ENCODE results near the gene MATN1.

Gene MATN1

DNA sequence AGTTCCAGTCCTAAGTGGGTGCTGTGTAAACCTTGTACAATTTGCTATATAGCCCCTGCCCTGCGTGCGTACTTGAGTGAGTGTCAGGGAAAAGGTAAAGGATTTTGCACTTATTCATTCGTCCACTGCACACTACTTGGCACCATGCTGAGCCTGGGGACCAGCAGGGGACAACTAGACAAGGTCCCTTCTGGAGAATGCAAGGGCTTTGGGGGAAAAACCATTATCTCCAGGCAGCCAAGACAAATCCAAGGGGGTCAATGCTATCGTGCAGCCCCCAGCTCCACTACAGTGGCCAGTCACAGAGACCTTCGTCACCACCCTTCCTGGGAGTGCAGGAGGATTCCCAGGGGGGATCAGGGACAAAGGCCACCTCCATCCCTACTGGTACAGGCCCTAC is 39.7 kb downstream of the MATN1 start:
- DNase-seq (ENCODE audit: low read depth, low spot score): no peak

DNA sequence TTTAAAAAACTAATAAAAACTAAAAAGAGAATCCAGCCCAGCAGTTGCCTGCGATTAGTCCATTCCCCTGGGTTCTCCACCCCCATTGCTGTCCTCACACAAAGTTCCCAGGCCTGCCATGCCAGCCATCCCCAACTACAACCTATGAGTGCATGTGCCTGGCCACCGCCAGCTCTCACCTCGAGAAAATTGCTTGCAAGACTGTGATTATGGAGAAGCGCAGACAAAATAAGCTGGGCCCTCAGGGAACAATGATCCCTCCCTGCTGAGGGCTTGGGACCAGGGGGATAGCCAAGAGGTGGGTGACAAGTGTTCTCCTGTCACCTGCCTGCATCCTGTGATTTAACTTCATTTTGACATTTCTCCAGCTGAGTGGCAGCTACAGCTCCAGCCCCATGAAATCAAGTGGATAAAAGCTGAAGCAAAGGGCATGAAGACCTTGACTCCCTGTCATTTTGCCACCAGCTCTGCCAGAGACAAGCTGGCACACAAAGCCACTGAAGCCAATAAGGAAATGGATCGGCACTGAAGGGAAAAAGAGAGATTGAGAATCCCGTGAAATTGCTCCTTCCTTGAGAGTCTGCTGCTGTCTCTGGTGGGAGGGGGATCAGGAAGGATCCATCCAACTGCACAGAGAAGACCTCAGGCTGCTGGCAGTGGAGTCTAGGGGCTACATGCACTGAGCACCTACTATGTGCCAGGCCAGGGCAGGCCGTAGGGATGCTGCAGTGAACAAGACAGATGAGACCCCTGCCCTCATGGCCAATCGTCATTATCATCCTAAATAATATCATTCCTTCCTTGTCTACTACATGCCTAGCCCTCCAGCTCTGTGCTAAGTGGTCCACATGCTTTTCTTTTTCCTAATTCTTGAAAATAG is 40.7 kb downstream of the MATN1 start:
- no peak for DNase-seq (ENCODE audit: low read depth, low spot score)

DNA sequence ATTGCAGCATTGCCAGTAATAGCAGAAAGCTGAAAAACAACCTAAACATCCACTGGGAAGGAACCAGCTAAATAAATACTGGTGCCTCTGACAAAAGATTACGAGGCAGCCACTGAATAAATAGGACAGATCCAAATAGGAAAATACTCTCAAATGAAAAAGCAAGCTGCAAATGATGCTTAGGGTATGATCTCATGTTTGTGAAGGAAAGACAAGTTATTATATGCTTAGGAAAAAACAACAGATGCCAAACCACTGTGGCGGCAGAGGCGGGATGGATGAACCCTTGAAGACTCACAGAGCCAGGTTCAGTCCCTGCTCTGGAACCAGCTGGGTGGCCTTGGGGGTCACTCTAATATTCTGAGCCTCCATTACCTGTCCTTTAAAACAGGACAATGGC is 41.6 kb downstream of the MATN1 start:
- DNase-seq (ENCODE audit: low read depth, low spot score): no peak

DNA sequence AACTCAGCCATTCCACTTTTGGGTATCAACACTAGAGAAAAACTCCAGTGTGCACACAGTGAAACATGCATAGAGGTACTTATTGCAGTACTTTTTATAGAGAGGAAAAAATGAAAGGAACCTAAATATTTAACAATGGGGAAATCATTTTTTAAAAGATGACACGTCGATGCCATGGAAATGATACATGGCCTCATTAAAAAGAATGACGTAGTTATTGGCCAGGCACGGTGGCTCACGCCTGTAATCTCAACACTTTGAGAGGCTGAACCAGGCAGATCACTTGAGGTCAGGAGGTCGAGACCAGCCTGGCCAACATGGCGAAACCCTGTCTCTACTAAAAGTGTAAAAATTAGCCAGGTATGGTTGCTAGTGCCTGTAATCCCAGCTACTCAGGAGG is 42.5 kb downstream of the MATN1 start:
- DNase-seq (ENCODE audit: low read depth, low spot score): no peak

DNA sequence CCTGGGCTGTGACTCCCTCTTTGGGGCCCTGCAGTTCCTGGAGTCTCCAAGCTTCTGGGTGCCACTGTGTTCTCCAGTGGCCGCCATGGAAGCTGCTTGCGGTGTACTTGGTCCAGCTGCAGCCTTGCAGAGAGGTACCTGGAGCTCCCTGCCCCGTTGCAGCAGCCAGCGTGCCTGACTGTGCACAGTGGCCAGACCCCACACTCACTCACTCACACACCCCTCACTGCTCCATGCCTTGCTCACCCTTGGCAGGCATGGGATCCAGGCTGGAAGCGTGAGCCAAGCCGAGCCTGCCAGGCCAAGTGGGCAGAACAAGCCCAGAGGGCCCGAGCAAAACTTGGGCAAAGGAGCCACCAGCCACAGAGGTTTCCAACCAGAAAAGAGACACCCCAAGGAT is 43.0 kb downstream of the MATN1 start:
- DNase-seq (ENCODE audit: low read depth, low spot score): no peak

DNA sequence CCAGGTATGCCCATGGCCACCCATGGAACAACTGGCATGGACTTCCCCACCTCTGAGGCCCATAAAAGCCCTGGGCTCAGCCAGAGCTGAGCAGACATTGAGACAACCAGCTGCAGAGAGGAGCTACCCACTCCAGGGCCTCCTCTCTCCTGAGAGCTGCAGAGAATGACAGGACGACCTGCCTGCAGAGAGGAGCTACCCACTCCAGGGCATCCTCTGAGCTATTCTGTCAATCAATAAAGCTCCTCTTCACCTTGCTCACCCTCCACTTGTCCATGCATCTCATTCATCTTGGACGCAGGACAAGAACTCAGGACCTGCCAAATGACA is 43.4 kb downstream of the MATN1 start:
- DNase-seq (ENCODE audit: low read depth, low spot score): no peak

DNA sequence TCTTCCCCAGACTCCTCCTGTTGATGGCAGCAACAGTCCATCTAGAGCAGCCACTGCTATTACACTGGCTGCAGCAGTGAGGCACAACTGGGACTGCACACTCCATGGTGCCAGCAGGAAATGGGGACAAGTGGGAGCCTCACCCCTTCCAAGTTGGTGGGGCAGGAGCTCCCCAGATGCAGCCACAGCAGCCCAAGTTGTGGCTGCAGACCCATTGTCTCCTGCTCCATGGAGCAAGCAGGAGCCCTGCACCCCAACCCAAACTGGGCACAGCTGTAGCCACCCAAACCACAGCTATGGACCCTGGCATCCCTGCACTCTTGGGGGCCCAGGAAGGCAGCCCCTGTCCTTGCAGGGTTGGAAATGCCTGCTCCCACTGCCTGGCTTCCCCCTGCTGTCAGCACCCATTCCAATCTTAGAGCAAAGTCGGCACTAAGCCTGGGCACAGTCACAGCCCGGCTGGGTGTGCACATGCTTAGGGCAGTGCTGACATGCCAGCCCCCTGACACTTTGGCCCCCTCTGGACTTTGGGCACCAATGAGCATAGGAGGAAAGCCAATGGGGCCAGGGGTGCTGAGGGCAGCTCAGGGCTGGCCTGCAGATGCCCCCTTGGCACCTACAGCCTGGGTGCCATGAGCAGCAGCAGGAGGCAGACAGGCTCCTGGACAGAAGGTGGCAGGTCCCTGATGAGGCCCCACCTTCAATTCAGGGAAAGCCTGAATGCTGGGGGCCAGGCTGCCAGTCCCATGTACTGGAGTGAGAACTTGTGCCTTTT is 44.0 kb downstream of the MATN1 start:
- no peak for DNase-seq (ENCODE audit: low read depth, low spot score)

DNA sequence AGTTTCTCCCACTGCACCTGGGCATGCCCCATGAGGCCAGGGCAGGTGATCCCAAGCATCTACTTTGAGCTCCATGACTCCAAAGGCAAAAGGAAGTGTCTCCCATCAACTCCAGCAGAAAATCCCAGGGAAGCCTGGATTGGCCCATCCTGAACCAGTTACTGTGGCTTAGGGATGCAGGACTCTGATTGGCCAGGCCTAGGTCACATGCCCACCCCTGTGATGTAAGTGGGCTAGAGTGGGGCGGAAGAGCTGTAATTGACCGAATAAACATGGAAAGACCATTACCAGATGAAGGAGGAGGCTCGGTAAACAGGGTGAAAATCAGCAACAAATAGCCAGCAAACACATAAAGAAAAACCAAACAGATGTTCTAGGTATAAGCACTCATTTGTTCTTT is 45.2 kb downstream of the MATN1 start:
- no peak for DNase-seq (ENCODE audit: low read depth, low spot score)

DNA sequence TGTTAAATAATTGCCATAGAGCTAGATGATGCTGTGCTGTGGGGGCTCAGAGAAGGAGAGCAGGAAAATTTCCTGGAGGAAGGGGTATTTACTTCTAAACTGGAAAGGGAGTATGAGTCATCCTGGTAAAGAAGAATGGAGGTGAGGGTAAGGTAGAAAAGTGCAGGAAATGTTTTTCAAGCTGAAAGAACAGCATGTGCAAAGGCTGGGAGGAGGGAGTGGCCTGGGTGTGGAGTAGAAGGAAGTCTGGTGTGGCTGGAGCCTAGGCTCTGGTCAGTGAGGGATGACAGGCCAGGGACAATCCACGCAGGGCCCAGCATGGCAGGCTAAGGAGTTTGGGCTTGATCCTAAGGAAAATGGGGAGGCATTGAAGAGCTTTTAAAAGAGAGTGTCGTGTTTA is 45.9 kb downstream of the MATN1 start:
- DNase-seq (ENCODE audit: low read depth, low spot score): no peak

DNA sequence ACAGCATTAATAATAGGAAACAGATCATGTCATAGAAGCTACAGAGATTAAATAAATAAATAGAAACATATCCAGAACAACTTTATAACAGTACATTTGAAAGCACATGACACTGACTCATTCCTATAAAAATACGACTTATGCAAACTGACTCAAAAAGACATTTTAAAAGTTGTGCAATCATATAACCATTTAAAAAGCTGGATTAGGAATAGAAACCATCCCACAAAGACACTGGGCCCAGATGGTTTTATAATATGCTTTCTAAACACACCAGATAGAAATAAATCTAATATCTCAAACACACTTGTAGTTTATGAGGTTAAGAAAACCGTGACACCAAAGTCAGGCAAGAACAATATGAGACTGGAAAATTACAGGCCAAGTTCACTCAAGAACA is 47.6 kb downstream of the MATN1 start:
- peak; percentile 67 for DNase-seq (ENCODE audit: low read depth, low spot score)

DNA sequence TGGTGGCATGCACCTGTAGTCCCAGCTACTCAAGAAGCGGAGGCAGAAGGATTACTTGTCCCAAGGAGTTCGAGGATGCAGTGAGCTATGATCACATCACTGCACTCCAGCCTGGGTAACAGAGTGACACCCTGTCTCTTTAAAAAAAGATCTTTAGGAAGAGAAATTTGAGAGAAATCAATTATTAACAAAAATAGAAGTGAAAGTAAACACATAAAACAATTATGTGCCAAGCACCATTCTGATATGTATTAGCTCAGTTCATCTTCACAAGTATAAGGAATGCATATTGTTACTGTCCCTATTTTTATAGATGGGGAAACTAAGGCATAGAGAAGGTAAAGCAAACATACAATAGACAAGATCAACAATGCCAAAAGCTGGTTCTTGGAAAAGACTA is 48.1 kb downstream of the MATN1 start:
- DNase-seq (ENCODE audit: low read depth, low spot score): no peak

DNA sequence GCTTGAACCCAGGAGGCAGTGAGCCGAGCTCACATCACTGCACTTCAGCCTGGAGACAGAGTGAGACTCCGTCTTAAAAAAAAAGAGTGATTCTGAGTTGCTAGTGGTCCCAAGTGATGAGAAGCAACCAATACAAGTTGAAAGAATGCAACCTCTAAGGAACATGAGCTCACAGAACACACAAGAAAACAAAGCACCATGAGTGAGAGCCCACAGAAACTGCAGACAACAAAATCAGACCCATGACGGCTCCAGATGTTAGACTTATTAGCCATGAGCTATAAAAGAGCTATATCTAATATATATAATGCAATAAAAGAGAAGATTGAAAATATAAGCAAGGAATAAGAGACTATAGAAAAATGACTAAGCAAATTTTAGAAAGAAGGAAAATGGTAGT is 50.0 kb downstream of the MATN1 start:
- no peak for DNase-seq (ENCODE audit: low read depth, low spot score)

DNA sequence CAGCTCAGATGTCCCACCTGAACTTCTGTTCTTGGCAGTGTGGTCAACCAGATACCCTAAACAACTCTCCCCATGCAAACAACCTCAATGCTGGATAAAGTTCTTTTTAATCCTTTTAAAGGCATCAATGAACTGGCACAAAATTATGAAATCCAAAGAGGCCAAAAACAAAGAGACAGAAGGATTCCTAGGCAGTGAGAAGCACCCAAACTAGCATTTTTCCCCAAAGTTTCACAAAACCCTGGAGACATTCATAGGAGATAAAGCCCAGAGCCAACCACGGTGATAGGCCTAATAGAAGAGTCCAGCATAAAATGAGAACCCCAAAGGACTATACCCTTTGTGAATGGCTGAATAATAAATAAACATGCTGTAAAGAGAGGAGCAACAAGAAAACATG is 50.7 kb downstream of the MATN1 start:
- no peak for DNase-seq (ENCODE audit: low read depth, low spot score)

DNA sequence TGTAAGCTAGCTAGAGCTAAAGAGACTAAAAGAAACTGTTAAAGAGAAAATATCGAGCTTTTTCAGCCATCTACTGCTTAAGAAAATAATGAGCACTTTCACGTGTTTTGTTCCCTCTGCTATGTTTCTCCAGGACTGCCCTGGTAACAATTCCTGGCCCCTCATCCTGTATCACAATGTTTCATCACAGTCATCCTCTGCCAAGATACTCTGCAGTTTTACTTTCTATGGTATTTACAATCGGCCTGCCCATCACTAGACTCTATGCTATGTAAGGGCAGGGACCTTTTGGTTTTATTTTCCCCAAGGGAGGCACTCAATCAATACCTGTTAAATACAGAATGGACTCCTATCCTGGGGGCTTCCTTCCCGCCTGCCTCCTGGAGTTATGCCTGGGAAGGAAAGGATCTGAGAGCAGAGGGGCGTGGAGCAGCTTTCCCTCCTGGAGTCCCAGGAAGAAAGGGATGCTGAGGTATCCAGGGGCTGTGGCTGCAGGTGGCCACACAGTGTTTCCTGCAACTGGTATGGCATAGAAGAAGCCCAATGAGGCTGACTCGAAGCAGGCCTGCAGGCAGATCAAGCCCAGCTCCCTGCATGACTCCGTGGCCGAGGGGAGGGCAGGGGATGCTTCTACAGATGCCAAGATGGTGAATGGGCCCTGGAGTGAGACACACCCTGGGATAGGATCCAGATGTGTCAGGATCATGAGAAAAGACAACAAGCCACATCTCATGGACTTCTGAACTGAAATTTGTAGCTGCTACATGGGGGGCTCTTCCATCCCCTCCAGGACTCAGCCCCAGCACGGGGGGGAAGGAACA is 52.9 kb downstream of the MATN1 start:
- no peak for DNase-seq (ENCODE audit: low read depth, low spot score)

DNA sequence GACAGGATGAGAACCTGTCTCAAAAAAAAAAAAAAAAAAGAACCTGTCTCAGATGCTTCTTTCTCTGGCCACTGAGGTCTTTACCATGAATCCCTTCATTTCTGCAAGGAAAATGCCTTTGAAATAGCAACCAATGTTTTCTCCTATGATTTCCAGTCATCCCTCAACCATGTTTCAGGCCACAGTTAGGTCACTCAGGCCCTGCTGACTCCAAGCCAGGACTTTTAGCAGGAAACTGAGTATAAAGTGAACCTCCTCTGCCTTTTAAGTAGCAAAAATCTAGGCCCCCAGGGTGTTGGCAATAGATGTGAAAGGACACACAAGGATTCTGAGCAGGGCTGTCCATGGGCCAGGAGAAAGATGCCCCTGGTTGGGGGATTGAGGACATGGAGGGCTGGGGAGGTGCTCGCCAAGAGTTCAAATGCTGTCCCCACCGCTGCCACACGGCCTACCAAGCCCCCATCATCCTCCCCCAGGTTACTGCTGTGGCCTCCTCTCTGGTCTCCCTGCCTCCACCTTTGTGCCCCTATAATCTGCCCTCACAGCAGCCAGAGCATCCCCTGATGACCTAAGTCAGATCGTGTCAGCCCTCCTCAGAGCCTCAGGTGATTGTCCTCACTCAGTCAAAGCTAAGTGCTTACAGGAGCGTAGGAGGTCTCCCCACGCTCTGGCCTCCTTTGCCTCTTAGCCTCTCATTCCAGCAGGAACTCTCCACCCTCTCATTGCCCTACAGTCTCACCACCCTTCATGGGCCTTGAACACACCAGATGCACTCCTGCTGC is 54.6 kb downstream of the MATN1 start:
- no peak for DNase-seq (ENCODE audit: low read depth, low spot score)

DNA sequence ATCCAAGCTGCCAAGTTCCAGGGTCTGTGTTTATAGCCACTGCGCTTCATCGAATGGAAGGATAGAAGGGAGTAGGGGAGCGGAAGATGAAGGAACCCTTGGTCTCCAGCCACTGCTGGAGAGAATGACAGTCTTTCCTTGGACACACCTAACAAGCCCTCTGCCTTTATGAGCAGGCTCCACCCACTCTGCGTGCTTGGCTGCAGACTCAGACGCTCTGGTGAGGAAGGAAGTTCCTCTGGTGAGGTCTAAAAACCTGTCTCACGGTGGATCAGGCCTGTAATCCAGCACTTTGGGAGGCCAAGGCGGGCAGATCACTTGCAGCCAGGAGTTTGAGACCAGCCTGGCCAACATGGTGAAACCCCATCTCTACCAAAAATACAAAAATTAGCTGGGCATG is 55.4 kb downstream of the MATN1 start:
- DNase-seq (ENCODE audit: low read depth, low spot score): no peak

DNA sequence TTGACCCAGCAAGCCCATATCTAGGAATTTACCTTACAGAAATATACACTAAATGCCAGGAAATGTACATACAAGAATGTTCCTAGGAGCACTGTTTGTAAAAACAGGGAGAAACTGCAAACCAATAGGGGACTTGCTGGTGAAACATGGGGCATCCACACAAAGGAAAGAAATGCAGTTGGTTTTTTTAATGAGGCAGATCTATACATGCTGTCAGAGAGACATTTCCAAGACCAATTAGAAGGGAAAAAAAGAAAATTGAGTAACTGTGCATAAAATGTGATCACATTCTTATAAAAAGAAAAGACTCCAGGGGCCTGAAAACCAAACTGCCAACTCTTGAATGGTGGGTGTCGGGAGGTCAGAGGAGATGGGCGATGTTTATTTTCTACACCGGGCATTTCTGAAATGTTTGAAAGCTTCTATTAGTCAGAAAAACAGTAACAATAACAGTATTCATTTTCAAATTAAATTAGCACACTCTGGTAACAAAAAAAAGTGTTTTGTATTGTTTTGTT is 56.6 kb downstream of the MATN1 start:
- DNase-seq (ENCODE audit: low read depth, low spot score): no peak

DNA sequence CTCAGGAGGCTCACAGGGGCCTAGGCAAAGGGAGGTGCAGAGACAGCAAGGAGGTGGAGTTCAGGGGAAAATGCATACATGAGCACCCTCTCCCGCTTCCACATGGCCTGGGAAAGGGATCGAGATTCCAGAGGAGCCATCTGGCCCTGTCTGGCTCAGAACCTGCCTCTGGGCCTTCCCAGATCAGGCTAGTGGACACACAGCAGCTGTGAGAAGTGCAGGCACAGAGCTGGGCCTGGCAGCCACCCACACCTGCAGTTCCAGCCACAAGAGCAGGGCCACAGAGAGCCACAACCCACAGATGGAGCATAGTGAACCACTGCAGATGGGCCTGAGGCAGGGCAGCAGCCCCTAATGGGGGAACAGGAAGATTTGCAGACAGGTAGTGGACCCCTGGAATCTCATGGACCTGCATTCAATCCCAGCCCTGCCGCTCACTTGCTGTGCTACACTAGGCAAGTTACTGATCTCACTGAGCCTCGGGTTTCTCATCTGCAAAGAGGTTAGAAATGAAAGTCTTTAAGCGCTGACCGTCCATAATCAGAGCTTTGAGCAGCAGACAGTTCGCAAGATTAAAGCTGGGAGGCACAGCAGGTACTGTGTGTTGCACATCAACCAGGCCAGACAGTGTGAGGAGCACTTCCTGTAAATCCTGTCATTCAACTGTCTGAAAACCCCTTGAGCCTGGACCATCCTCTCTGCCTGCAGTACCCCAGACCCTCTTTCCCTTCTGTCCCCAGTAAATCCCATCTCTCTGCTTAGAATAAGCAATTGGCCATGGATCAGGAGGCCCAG is 58.0 kb downstream of the MATN1 start:
- DNase-seq (ENCODE audit: low read depth, low spot score): no peak

DNA sequence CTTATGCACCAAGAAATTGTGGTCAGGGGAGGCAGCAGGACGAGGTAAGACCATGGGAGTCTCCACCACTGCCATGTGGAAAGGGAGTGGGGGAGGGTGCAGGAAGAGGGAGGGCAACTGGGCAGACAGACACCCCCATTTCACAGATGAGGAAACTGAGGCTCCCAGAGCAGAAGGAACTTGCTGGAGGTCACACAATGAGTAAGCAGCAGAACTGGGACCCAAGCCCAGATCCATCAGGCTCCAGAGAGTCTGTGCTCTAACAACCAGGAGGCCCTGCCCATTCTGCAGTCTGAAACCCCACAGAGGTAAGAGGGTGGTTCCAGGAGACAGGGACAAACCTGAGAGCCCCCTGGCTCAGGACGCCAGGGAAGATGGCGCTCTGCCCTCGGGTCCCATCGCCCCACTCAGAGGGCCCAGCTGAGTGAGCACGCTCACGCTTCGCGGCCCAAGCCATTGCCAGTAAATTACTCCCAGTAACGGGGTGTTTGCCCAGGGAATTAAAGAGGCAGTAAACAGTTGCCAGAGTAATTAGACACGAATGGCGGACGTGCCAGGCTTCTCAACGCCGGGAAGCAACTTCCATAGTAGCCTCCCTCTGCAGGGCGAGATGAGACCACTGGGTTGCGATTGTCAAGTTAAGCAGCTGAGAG is 59.2 kb downstream of the MATN1 start:
- no peak for DNase-seq (ENCODE audit: low read depth, low spot score)

DNA sequence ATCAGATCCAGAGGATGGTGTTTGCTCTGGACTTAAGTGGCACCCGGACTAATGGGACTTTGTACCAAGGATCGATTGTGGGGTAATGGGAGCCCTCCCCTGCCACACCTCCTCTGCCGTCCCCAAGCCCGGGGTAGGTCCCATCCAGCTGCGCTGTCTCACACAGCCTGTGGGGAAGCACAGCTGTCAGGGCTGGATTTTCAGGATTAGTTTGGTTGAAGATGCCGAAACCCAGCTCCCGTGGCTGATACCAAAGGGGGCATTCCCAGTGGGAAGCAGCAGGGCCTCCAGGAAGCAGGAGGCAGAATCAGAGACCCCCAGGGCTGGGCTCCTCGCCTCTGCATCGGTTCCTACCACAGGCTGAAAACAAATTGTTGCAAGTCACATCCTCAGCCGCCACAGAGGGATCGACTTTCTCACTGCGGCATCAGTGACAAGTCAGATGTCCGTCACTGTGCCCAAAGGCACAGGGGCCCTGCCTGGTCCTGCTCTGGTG is 59.7 kb downstream of the MATN1 start:
- no peak for DNase-seq (ENCODE audit: low read depth, low spot score)
